B cell (primary cell): ENCODE data around the gene GLRA3. TPM values are rescaled to one million over a fixed set of nuclear protein-coding genes. Genes with fewer than 3 reads are reported as not detected.

Experiments used
- ATAC-seq: fragments of 200-7000 bp; cut with Tn5 transposase; one replicate; pipeline ENCODE4 v1.10.0; 2021; ENCODE audit warnings: low read depth, mild to moderate bottlenecking, moderate number of reproducible peaks, moderate library complexity
- CTCF ChIA-PET: fragments of 350-600 bp; sonication (Branson Sonifier 250); formaldehyde crosslinking; loops from one replicate; lab custom pipeline; 2021; ENCODE audit warnings: antibody characterized with exemption, inconsistent platforms; lab: Charles Lee
- POLR2A ChIA-PET: fragments of 350-600 bp; sonication (Branson Sonifier 250); formaldehyde crosslinking; loops from one replicate; lab custom pipeline; 2021; ENCODE audit warnings: antibody characterized with exemption; lab: Charles Lee
- DNase-seq: peaks from one replicate; pipeline ENCODE4 v3.0.0; 2013
- H2AFZ ChIP-seq: 2 replicates; pipeline ENCODE4 v1.6.1; 2012; ENCODE audit warnings: mild to moderate bottlenecking, low read depth, low read length; ENCODE audit not compliant: insufficient read depth, poor library complexity, severe bottlenecking
- H3K27ac ChIP-seq, 2 donors: 1 replicate in 1 of 2; 2 replicates in 1 of 2; pipeline ENCODE4 v1.5.1; 2012 to 2013; ENCODE audit warnings: low read length in 2 of 2, mild to moderate bottlenecking in 2 of 2, moderate library complexity in 1 of 2
- H3K27me3 ChIP-seq, 4 experiments: fragments of 200-600 bp in 1 of 4; sonication (generic) in 1 of 4; replicated peaks in 1 of 4; 1 replicate in 2 of 4; 2 replicates in 2 of 4; pipeline versions ENCODE4 v1.6.1 to v1.7.0; 2013 to 2016; ENCODE audit warnings: low read length in 3 of 4, mild to moderate bottlenecking in 2 of 4, mixed read lengths in 1 of 4, moderate library complexity in 1 of 4; ENCODE audit not compliant: insufficient read depth in 4 of 4, control insufficient read depth in 3 of 4; ENCODE audit errors: control extremely low read depth in 1 of 4
- H3K36me3 ChIP-seq, 2 experiments: replicated peaks in 1 of 2; 1 replicate in 1 of 2; 2 replicates in 1 of 2; pipeline versions ENCODE4 v1.6.1 to v1.7.1; 2013; ENCODE audit warnings: low read length in 1 of 2; ENCODE audit not compliant: insufficient read depth in 2 of 2, control insufficient read depth in 1 of 2; ENCODE audit errors: control extremely low read depth in 1 of 2, extremely low read depth in 1 of 2
- H3K4me1 ChIP-seq, 2 donors: fragments of 200-600 bp in 1 of 2; sonication (generic) in 1 of 2; 1 replicate in 1 of 2; 2 replicates in 1 of 2; pipeline versions ENCODE4 v1.5.1 to v1.6.1; 2013 to 2017; ENCODE audit warnings: low read length in 2 of 2; ENCODE audit not compliant: control insufficient read depth in 2 of 2, insufficient read depth in 2 of 2
- H3K4me2 ChIP-seq: replicated peaks from 2 replicates; pipeline ENCODE3; 2012; ENCODE audit warnings: mild to moderate bottlenecking, low read depth, low read length; ENCODE audit not compliant: poor library complexity, severe bottlenecking
- H3K4me3 ChIP-seq, 5 experiments: fragments of 200-600 bp in 1 of 5; sonication (generic) in 1 of 5; 1 replicate in 3 of 5; 2 replicates in 2 of 5; pipeline versions ENCODE4 v1.5.1 to v1.7.0; 2011 to 2016; ENCODE audit warnings: low read length in 4 of 5, mild to moderate bottlenecking in 4 of 5, low read depth in 2 of 5, control low read depth in 1 of 5, moderate library complexity in 1 of 5; ENCODE audit not compliant: insufficient read depth in 1 of 5; ENCODE audit errors: control extremely low read depth in 1 of 5, extremely low read depth in 1 of 5
- H3K79me2 ChIP-seq: fragments of 200-600 bp; sonication (generic); one replicate; pipeline ENCODE4 v1.6.0; 2016; ENCODE audit warnings: low read length; ENCODE audit not compliant: control insufficient read depth, insufficient read depth
- H3K9ac ChIP-seq: fragments of 200-600 bp; sonication (generic); 2 replicates; pipeline ENCODE4 v1.6.1; 2017; ENCODE audit warnings: mild to moderate bottlenecking, low read length, moderate library complexity
- H3K9me3 ChIP-seq, 3 donors: one replicate each; pipeline versions ENCODE4 v1.6.1 to v1.7.1; 2013; ENCODE audit warnings: low read length in 2 of 3; ENCODE audit not compliant: control insufficient read depth in 2 of 3, insufficient read depth in 1 of 3; ENCODE audit errors: control extremely low read depth in 1 of 3
- H4K20me1 ChIP-seq: 2 replicates; pipeline ENCODE4 v1.6.0; 2012; ENCODE audit warnings: mild to moderate bottlenecking, low read length; ENCODE audit not compliant: insufficient read depth, control insufficient read depth, poor library complexity, severe bottlenecking
- H3K27ac Mint-ChIP-seq: one replicate; pipeline ENCODE4 v1.8.0; 2021; ENCODE audit warnings: mixed read lengths
- H3K27me3 Mint-ChIP-seq: one replicate; pipeline ENCODE4 v1.8.0; 2021; ENCODE audit warnings: mixed read lengths
- H3K4me1 Mint-ChIP-seq: one replicate; pipeline ENCODE4 v1.8.0; 2021; ENCODE audit warnings: mixed read lengths
- H3K4me3 Mint-ChIP-seq: one replicate; pipeline ENCODE4 v1.8.0; 2021; ENCODE audit warnings: mixed read lengths
- H3K9me3 Mint-ChIP-seq: one replicate; pipeline ENCODE4 v1.8.0; 2022; ENCODE audit warnings: mixed read lengths; ENCODE audit not compliant: insufficient read depth
- CTCF ChIP-seq: fragments of 200-600 bp; IDR thresholded peaks from one replicate; pipeline ENCODE4 v1.8.0; 2022; ENCODE audit warnings: antibody characterized with exemption, mild to moderate bottlenecking
- EZH2 ChIP-seq: IDR thresholded peaks from 2 replicates; pipeline ENCODE4 v1.6.1; 2012; ENCODE audit warnings: borderline replicate concordance, low read depth, mild to moderate bottlenecking, moderate library complexity, low read length; ENCODE audit not compliant: insufficient read depth, poor library complexity, severe bottlenecking
- WGBS: methylation state at CpG from one replicate; pipeline ENCODE4 v1.1.5; 2013; ENCODE audit warnings: missing lambda C conversion rate; ENCODE audit not compliant: insufficient coverage; 5-methylcytosine and 5-hydroxymethylcytosine counted together
- intact Hi-C: fragments of 100-400 bp; cut with micrococcal nuclease; formaldehyde crosslinking; loops from one replicate; pipeline ENCODE4 v1.10.0; 2022
- polyA plus RNA-seq: library from polyadenylated mRNA; depleted of rRNA; stranded (reverse); fragments of >200 nt; gene quantifications from 2 replicates; pipeline ENCODE4 v1.2.3, GENCODE V29; 2012
- total RNA-seq, 2 donors: library from RNA; stranded (reverse); fragments of 120-200 nt in 1 of 2; gene quantifications; 1 replicate in 1 of 2; 2 replicates in 1 of 2; pipeline versions ENCODE4 v1.2.3 to v1.2.4, GENCODE V29; 2013 to 2022

The GLRA3 gene
- total and polyA plus RNA-seq, 2 donors (not counting 1 experiment from before 2014, with no cell fraction given), result 0.12 to 0.30 TPM

DNA sequence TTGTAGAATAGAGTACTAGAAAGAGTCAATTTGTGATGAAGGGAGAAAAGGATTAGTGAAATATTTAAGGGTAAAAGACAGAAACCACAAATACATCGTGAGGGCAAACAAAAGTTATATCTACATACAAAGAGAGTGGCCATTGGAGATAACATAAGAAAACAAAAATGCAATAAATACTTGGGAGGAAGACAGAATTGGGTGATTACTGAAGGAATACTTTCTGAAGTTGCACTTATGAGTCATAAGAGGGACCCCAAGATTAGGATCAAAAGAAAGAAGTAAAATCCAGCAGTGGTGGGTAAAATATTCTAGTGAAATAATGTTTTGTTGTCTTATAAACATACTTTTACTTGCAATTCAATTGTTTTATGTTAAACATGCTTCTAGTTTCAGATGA is 53.7 kb downstream of the GLRA3 start:
- no peaks in the 10 kb centered on the region for H3K27me3 Mint-ChIP-seq
- TF ChIP-seq CTCF (no peak), EZH2 (no peak)
- ChIA-PET POLR2A (no interaction called here), CTCF (no interaction called here)
- no peak for ATAC-seq
- Histone ChIP-seq H3K9ac (no peak overlapping the region), H3K79me2 (no peaks in the 10 kb centered on the region), H3K27ac (no peak overlapping the region), H4K20me1 (no peaks in the 10 kb centered on the region), H3K9me3 (no peaks in the 10 kb centered on the region), H2AFZ (no peak overlapping the region), H3K4me2 (no peak overlapping the region), H3K36me3 (no peaks in the 10 kb centered on the region), H3K27me3 (no peaks in the 10 kb centered on the region), H3K4me3 (no peak overlapping the region), H3K4me1 (no peaks in the 10 kb centered on the region)
- no peaks in the 10 kb centered on the region for H3K4me1 Mint-ChIP-seq
- H3K27ac Mint-ChIP-seq, result no peak overlapping the region
- no peak for DNase-seq
- H3K4me3 Mint-ChIP-seq, result no peak overlapping the region
- intact Hi-C loops, result no loop called here
- H3K9me3 Mint-ChIP-seq, result no peaks in the 10 kb centered on the region
- WGBS, result no CpG with 5 or more reads among the region's 1 CpG

GRCh38 chr4:174764105-174764729 is 64.8 kb downstream of the GLRA3 start:
- Histone ChIP-seq H3K27me3 (no peaks in the 10 kb centered on the region), H2AFZ (no peak overlapping the region), H3K79me2 (no peaks in the 10 kb centered on the region), H3K36me3 (no peaks in the 10 kb centered on the region), H3K9me3 (no peaks in the 10 kb centered on the region), H3K9ac (no peak overlapping the region), H3K4me2 (no peak overlapping the region), H3K4me3 (no peak overlapping the region), H4K20me1 (no peaks in the 10 kb centered on the region), H3K4me1 (no peaks in the 10 kb centered on the region), H3K27ac (no peak overlapping the region)
- ATAC-seq (no peak), DNase-seq (peak; percentile 25)
- ChIA-PET POLR2A (no interaction called here), CTCF (interaction anchor here (0.7 to 2.3 kb wide), 4 partner anchors 12 to 1576 kb away, joined by 5 to 19 read pairs (median 5); no protein-coding TSS in a partner anchor)
- peak; percentile 55 for TF ChIP-seq CTCF
- no peak for TF ChIP-seq EZH2
- intact Hi-C loops, result loop anchor here (5.0 kb wide), 1 partner anchor 773 kb away; no protein-coding TSS in a partner anchor
- H3K9me3 Mint-ChIP-seq, result no peaks in the 10 kb centered on the region
- H3K4me3 Mint-ChIP-seq, result no peak overlapping the region
- H3K27me3 Mint-ChIP-seq, result no peaks in the 10 kb centered on the region
- H3K4me1 Mint-ChIP-seq, result no peaks in the 10 kb centered on the region
- WGBS, result no CpG with 5 or more reads among the region's 7 CpGs
- no peak overlapping the region for H3K27ac Mint-ChIP-seq
